Suppressor macrophage treated with lipopolysaccharide for 4 hours (primary cell): ENCODE data around the gene LOXL3.

Source experiments
- DNase-seq: peaks from one replicate; pipeline ENCODE4 v3.0.0-alpha.2; 2020

The LOXL3 gene

GRCh38 chr2:74482801-74483674 is 70.7 kb downstream of the LOXL3 start, which contains the start of the genes CCDC142 and TTC31:
TSS of gene CCDC142 (minus strand) at chr2:74482998. CDS start at chr2:74482837, 161 bp downstream.
TSS of gene TTC31 (plus strand) at chr2:74483081. CDS start at chr2:74483096, 15 bp downstream.
- DNase-seq = peak; percentile 97
